Skeletal muscle tissue (tissue), 4 donors: Measurements from ENCODE around the gene OR52K1. TPM values are rescaled to one million over a fixed set of nuclear protein-coding genes. Genes with fewer than 3 reads are reported as not detected.

Experiments
- H3K27ac ChIP-seq: one replicate; pipeline ENCODE4 v1.7.0; 2013; ENCODE audit warnings: mild to moderate bottlenecking, low read depth, low read length, inconsistent platforms
- H3K27me3 ChIP-seq, 3 donors: one replicate each; pipeline ENCODE4 v1.7.0; 2013; ENCODE audit warnings: low read length in 3 of 3; ENCODE audit not compliant: control insufficient read depth in 3 of 3, insufficient read depth in 3 of 3
- H3K36me3 ChIP-seq, 3 donors: one replicate each; pipeline ENCODE4 v1.7.0; 2013; ENCODE audit warnings: low read length in 3 of 3; ENCODE audit not compliant: control insufficient read depth in 3 of 3, insufficient read depth in 3 of 3
- H3K4me1 ChIP-seq, 3 donors: one replicate each; pipeline ENCODE4 v1.7.0; 2013; ENCODE audit warnings: low read length in 3 of 3, mild to moderate bottlenecking in 3 of 3; ENCODE audit not compliant: control insufficient read depth in 3 of 3, insufficient read depth in 3 of 3
- H3K4me3 ChIP-seq, 3 donors: one replicate each; pipeline ENCODE4 v1.7.0; 2013; ENCODE audit warnings: low read length in 3 of 3
- H3K9ac ChIP-seq, 3 donors: one replicate each; pipeline ENCODE4 v1.7.0; 2013; ENCODE audit warnings: low read length in 3 of 3, mild to moderate bottlenecking in 3 of 3, moderate library complexity in 2 of 3, low read depth in 1 of 3
- H3K9me3 ChIP-seq, 3 donors: one replicate each; pipeline ENCODE4 v1.7.0; 2013; ENCODE audit warnings: low read length in 3 of 3; ENCODE audit not compliant: control insufficient read depth in 3 of 3
- total RNA-seq: library from RNA; depleted of rRNA; stranded (reverse); fragments of >200 nt; gene quantifications from one replicate; pipeline ENCODE4 v1.2.3, GENCODE V29; 2014
- donor health status: Osteomylitis.

OR52K1 gene
- total RNA-seq = not detected

- H3K27me3 ChIP-seq = no peaks in the 10 kb centered on the region
- no peaks in the 10 kb centered on the region for H3K4me1 ChIP-seq
- no peaks in the 10 kb centered on the region for H3K36me3 ChIP-seq
- H3K4me3 ChIP-seq = no peak within 1 kb of the TSS
- no peaks in the 10 kb centered on the region for H3K9me3 ChIP-seq
- H3K9ac ChIP-seq = no peak within 1 kb of the TSS
- no peak within 1 kb of the TSS for H3K27ac ChIP-seq
Observed at GRCh38 chr11:4482445-4482844, at the start of gene OR52K1. OR52K1 (plus strand) TSS chr11:4482646; CDS start chr11:4488901, 6,255 bp downstream.

- no peak overlapping the region for H3K27ac ChIP-seq
- no peak overlapping the region for H3K4me3 ChIP-seq
- no peaks in the 10 kb centered on the region for H3K4me1 ChIP-seq
- H3K9ac ChIP-seq = no peak overlapping the region
- no peaks in the 10 kb centered on the region for H3K36me3 ChIP-seq
- H3K9me3 ChIP-seq = peaks cover 0 to 1% (median 0%) of the 10 kb centered on the region in 3 donors
- H3K27me3 ChIP-seq = peaks cover 0 to 2% (median 0%) of the 10 kb centered on the region in 3 donors
Observed at GRCh38 chr11:4433856-4434255, 48.6 kb upstream of the OR52K1 start.

GRCh38 chr11:4436411-4436810 lies 46.0 kb upstream of the OR52K1 start:
- H3K4me1 ChIP-seq = no peaks in the 10 kb centered on the region
- no peak overlapping the region for H3K9ac ChIP-seq
- no peaks in the 10 kb centered on the region for H3K36me3 ChIP-seq
- H3K27ac ChIP-seq = no peak overlapping the region
- peaks cover 0 to 2% (median 0%) of the 10 kb centered on the region in 3 donors for H3K27me3 ChIP-seq
- H3K4me3 ChIP-seq = no peak overlapping the region
- peaks cover 0 to 1% (median 0%) of the 10 kb centered on the region in 3 donors for H3K9me3 ChIP-seq

- Histone ChIP-seq H3K9ac (no peak overlapping the region), H3K9me3 (peaks cover 0 to 1% (median 0%) of the 10 kb centered on the region in 3 donors), H3K36me3 (no peaks in the 10 kb centered on the region), H3K27me3 (no peaks in the 10 kb centered on the region), H3K4me3 (no peak overlapping the region), H3K27ac (no peak overlapping the region), H3K4me1 (no peaks in the 10 kb centered on the region)
Observed at GRCh38 chr11:4441515-4441914, 40.9 kb upstream of the OR52K1 start.

- H3K27ac ChIP-seq = no peak overlapping the region
- peaks cover 0 to 1% (median 0%) of the 10 kb centered on the region in 3 donors for H3K9me3 ChIP-seq
- H3K4me1 ChIP-seq = no peaks in the 10 kb centered on the region
- H3K36me3 ChIP-seq = no peaks in the 10 kb centered on the region
- no peaks in the 10 kb centered on the region for H3K27me3 ChIP-seq
- no peak overlapping the region for H3K4me3 ChIP-seq
- H3K9ac ChIP-seq = no peak overlapping the region
Observed at GRCh38 chr11:4443232-4443891, 39.1 kb upstream of the OR52K1 start.

GRCh38 chr11:4448995-4449394 lies 33.5 kb upstream of the OR52K1 start, which contains the start of gene OR52K2:
OR52K2 (plus strand) TSS chr11:4449295; CDS start chr11:4449340, 45 bp downstream.
- Histone ChIP-seq H3K27me3 (no peaks in the 10 kb centered on the region), H3K9me3 (no peaks in the 10 kb centered on the region), H3K36me3 (no peaks in the 10 kb centered on the region), H3K9ac (no peak within 1 kb of the TSS), H3K27ac (no peak within 1 kb of the TSS), H3K4me3 (no peak within 1 kb of the TSS), H3K4me1 (no peaks in the 10 kb centered on the region)

- H3K4me3 ChIP-seq = no peak overlapping the region
- H3K27ac ChIP-seq = no peak overlapping the region
- H3K9ac ChIP-seq = no peak overlapping the region
- H3K36me3 ChIP-seq = no peaks in the 10 kb centered on the region
- H3K27me3 ChIP-seq = no peaks in the 10 kb centered on the region
- no peaks in the 10 kb centered on the region for H3K4me1 ChIP-seq
- no peaks in the 10 kb centered on the region for H3K9me3 ChIP-seq
Observed at GRCh38 chr11:4453118-4453517, 29.3 kb upstream of the OR52K1 start.

- Histone ChIP-seq H3K9ac (no peak overlapping the region), H3K27me3 (no peaks in the 10 kb centered on the region), H3K4me1 (no peaks in the 10 kb centered on the region), H3K4me3 (no peak overlapping the region), H3K9me3 (no peaks in the 10 kb centered on the region), H3K27ac (no peak overlapping the region), H3K36me3 (no peaks in the 10 kb centered on the region)
Observed at GRCh38 chr11:4454021-4454420, 28.4 kb upstream of the OR52K1 start.

GRCh38 chr11:4455419-4455818 lies 27.0 kb upstream of the OR52K1 start:
- Histone ChIP-seq H3K36me3 (no peaks in the 10 kb centered on the region), H3K27me3 (no peaks in the 10 kb centered on the region), H3K4me3 (no peak overlapping the region), H3K27ac (no peak overlapping the region), H3K9me3 (no peaks in the 10 kb centered on the region), H3K4me1 (no peaks in the 10 kb centered on the region), H3K9ac (no peak overlapping the region)

- Histone ChIP-seq H3K9ac (no peak overlapping the region), H3K9me3 (no peaks in the 10 kb centered on the region), H3K4me1 (no peaks in the 10 kb centered on the region), H3K27ac (no peak overlapping the region), H3K27me3 (no peaks in the 10 kb centered on the region), H3K36me3 (no peaks in the 10 kb centered on the region), H3K4me3 (no peak overlapping the region)
Observed at GRCh38 chr11:4459500-4459899, 22.9 kb upstream of the OR52K1 start.
